GM19099 (cell line): ENCODE measurements around the gene NEUROD2.

ENCODE experiments used
- POLR2A ChIP-seq: IDR thresholded peaks from 3 replicates; pipeline ENCODE4 v1.6.1; 2011; ENCODE audit warnings: low read depth; ENCODE audit not compliant: insufficient read length; ENCODE audit errors: extremely low read depth

NEUROD2 gene

GRCh38 chr17:39595294-39595693 is 12.4 kb downstream of the NEUROD2 start:
- no peak for TF ChIP-seq POLR2A

- TF ChIP-seq POLR2A, result no peak
These were observed 14.3 kb downstream of the NEUROD2 start for GRCh38 chr17:39593371-39593770.

- TF ChIP-seq POLR2A, result no peak
These were observed 15.5 kb downstream of the NEUROD2 start for GRCh38 chr17:39591958-39592954.

GRCh38 chr17:39582658-39583057 is 25.1 kb downstream of the NEUROD2 start:
- TF ChIP-seq POLR2A, result no peak

- TF ChIP-seq POLR2A, result no peak
These were observed 26.0 kb downstream of the NEUROD2 start for GRCh38 chr17:39581759-39582085.

GRCh38 chr17:39581071-39581758 is 26.5 kb downstream of the NEUROD2 start:
- TF ChIP-seq POLR2A, result no peak

GRCh38 chr17:39580082-39580468 is 27.6 kb downstream of the NEUROD2 start:
- TF ChIP-seq POLR2A, result no peak

GRCh38 chr17:39579318-39580081 is 28.2 kb downstream of the NEUROD2 start:
- TF ChIP-seq POLR2A, result no peak

GRCh38 chr17:39578272-39578671 is 29.4 kb downstream of the NEUROD2 start:
- TF ChIP-seq POLR2A, result no peak

GRCh38 chr17:39576187-39576586 is 31.5 kb downstream of the NEUROD2 start:
- no peak for TF ChIP-seq POLR2A

- no peak for TF ChIP-seq POLR2A
These were observed 34.0 kb downstream of the NEUROD2 start for GRCh38 chr17:39573447-39574298.

- TF ChIP-seq POLR2A, result no peak
These were observed 35.6 kb downstream of the NEUROD2 start for GRCh38 chr17:39572121-39572520.

GRCh38 chr17:39569126-39569525 is 38.6 kb downstream of the NEUROD2 start:
- TF ChIP-seq POLR2A, result no peak

GRCh38 chr17:39568702-39569101 is 39.0 kb downstream of the NEUROD2 start:
- no peak for TF ChIP-seq POLR2A
